HCT116 (cell line): ENCODE measurements around the gene MAP4K2.

Source experiments
- CEBPB ChIP-seq: IDR thresholded peaks from 2 replicates; pipeline ENCODE4 v1.6.1; 2012; ENCODE audit warnings: low read depth
- POLR2A ChIP-seq: IDR thresholded peaks from 2 replicates; pipeline ENCODE4 v1.7.0; 2011; ENCODE audit warnings: borderline replicate concordance; ENCODE audit not compliant: insufficient read depth, insufficient read length; ENCODE audit errors: extremely low read depth
- POLR2AphosphoS5 ChIP-seq: IDR thresholded peaks from 2 replicates; pipeline ENCODE4 v1.6.1; 2011; ENCODE audit warnings: mild to moderate bottlenecking, low read depth, low read length, moderate library complexity
- RAD21 ChIP-seq: IDR thresholded peaks from 2 replicates; pipeline ENCODE4 v1.6.1; 2012; ENCODE audit warnings: low read depth, mild to moderate bottlenecking
- ZNF274 ChIP-seq: fragments of 200-500 bp; sonication (Bioruptor generic); IDR thresholded peaks from 2 replicates; pipeline ENCODE4 v1.6.1; 2014; ENCODE audit warnings: mild to moderate bottlenecking, low read depth, low read length, inconsistent platforms
- TF ChIP-seq, protein P1 (sequence below): IDR thresholded peaks from 2 replicates; pipeline ENCODE4 v1.6.1; 2012
- TF ChIP-seq, protein P2 (sequence below), 3 experiments: fragments of 200-600 bp in 1 of 3; sonication (generic) in 1 of 3; IDR thresholded peaks in 2 of 3; conservative IDR thresholded peaks in 1 of 3; 2 replicates each; pipeline ENCODE4 v1.5.1; 2012 to 2017; ENCODE audit warnings: low read depth in 2 of 3, low read length in 2 of 3, antibody characterized with exemption in 1 of 3, borderline replicate concordance in 1 of 3, control low read depth in 1 of 3, mild to moderate bottlenecking in 1 of 3, mixed read lengths in 1 of 3, mixed run types in 1 of 3, moderate library complexity in 1 of 3; ENCODE audit not compliant: insufficient read depth in 1 of 3

DNA sequence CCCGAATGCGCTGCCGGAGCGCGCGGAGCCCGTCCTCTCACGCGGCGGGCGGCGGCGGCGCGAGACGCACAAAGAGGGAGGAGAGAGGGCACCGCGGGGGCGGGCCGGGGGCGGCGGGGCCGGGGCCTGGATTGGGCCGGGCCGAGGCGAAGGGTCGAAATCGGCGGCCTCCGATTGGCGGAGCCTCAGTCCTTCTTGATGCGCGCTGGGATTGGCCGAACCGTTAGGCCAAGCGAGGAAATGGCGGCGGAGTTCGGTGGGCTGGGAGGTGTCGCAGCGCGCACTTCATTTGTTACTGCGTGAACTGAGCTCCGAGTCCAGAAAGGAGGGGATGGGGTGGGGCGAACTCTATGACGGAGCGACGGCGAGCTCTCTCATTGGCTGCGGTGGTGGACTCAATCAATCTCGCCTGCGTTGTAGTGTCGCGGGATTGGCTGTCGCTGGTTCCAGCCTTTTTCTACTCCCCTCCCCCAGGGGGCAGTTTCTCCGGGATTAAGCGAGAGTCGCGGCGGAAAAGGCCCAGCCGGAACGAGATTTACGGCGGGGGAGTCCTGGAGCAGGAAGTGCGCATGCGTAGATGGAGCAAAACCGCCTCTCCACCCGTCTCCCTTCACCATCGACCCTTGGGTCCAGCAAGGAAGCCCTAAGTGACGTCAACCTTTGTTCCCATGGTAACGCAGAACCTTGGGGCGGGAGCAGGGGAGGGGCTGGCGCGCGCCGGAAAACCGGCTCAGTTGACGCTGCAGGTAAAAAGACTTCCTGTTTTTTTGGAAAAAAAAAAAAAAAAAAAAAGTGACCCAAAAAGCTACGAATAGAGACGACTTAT lies 24.3 kb downstream of the MAP4K2 start, which contains the start of gene SF1:
- TF ChIP-seq, protein P1, sequence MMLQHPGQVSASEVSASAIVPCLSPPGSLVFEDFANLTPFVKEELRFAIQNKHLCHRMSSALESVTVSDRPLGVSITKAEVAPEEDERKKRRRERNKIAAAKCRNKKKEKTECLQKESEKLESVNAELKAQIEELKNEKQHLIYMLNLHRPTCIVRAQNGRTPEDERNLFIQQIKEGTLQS, result no peak
- TF ChIP-seq, protein P2, sequence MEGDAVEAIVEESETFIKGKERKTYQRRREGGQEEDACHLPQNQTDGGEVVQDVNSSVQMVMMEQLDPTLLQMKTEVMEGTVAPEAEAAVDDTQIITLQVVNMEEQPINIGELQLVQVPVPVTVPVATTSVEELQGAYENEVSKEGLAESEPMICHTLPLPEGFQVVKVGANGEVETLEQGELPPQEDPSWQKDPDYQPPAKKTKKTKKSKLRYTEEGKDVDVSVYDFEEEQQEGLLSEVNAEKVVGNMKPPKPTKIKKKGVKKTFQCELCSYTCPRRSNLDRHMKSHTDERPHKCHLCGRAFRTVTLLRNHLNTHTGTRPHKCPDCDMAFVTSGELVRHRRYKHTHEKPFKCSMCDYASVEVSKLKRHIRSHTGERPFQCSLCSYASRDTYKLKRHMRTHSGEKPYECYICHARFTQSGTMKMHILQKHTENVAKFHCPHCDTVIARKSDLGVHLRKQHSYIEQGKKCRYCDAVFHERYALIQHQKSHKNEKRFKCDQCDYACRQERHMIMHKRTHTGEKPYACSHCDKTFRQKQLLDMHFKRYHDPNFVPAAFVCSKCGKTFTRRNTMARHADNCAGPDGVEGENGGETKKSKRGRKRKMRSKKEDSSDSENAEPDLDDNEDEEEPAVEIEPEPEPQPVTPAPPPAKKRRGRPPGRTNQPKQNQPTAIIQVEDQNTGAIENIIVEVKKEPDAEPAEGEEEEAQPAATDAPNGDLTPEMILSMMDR (IDR thresholded peaks at IDR 0.05 in 2 of 3, conservative IDR thresholded peaks at IDR 0.05 in 1 of 3; ENCODE audit: borderline replicate concordance in 1 of 3, insufficient read depth in 1 of 3, low read depth in 2 of 3, low read length in 2 of 3), result no peak
- TF ChIP-seq CEBPB (no peak), POLR2A (peak; percentile 54), ZNF274 (no peak), POLR2AphosphoS5 (peak; percentile 95), RAD21 (no peak)
